Right kidney (tissue), 1 donor: Measurements from ENCODE around the gene CPEB2.

Experiments
- DNase-seq: peaks from one replicate; pipeline ENCODE4 v3.0.0-alpha.2; 2016

CPEB2 gene

DNA sequence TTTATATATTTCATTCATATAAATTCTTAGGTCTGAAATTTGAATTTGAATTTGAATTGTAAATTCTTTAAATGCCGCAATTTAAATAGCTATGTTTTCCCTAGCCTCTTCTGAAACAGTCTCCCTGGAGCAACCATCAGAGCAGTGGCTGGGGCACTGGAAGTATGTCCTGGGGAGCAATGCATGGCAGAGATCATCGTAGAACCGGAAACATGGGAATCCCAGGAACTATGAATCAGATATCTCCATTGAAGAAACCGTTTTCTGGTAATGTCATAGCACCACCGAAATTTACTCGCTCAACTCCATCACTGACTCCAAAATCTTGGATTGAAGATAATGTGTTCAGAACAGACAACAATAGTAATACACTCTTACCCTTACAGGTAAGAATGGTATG, 4.9 kb downstream of the CPEB2 start:
- DNase-seq: no peak

DNA sequence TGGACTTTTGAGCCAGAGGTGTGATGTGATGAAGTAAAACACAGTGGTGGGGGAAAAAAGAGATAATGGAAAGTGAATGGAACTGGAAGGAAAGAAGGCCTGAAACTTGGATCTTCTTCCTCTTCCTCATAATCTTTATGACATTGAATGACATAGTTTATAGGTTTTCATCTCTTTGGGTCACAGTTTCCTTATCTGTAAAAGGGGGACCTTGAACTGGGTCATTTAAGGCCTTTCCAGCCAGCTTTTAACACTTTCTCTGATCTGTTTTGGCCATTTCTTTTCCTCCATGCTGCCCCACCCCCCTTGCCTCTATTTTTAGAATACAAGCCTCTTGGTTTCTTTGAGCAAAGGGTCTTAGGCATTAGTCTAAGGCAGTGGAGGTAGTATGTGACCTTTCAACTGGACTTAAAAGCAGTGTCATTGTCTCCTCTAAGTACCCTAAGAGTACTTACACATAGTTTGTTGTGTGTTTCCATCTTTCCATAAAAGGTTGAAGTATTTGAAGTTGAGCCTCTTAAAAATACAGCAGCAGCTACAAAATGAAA, 7.8 kb downstream of the CPEB2 start:
- no peak for DNase-seq

DNA sequence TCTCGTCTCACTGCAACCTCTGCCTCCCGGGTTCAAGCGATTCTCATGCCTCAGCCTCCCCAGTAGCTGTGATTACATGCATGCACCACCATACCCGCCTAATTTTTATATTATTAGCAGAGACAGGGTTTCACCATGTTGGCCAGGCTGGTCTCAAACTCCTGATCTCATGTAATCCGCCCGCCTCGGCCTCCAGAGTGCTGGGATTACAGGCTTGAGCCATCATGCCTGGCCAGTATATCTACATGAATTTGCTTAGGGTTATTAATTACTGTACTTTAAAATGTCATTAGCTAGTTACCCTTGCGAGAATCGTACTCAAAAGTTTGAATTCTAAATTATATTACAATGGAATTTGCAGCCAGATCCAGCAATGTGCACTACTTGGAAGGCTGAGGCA, 8.9 kb downstream of the CPEB2 start:
- DNase-seq: no peak

DNA sequence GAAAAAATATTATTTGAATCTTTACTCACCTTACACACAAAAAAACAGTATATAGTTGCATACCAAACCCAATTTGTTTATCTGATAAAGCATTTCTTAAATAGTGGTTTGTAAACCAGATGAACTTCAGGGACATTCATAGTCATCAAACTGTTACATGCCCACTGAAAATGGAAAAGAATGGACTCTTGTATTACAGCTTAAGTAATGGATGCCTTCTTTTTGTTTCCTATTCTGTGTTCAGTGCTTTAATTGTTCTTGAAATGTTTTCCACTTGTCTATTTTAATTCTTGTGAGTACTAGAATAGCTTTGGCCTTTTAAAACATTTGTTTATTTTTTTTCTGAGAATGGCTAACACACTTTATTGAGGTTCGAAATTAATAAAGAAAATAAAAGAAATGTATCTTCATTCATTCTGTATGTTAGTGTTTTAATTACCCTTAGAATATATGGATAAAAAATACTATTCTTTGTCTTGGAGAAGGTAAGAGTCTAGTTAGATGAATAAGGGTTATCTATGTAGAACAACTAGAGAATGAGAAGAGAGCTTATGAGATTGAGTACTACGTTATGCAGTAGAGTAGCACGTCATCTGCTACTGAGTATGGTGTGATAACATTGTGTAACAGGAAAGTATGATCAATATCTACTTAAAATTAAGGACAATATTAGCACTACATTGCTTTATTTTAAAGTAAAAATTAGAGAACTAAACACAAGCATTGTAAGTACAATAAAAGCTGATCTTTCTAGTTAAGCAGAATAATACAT, 9.9 kb downstream of the CPEB2 start:
- DNase-seq: no peak

- DNase-seq: no peak
Measured at GRCh38 chr4:15013585-15013984, 11.3 kb downstream of the CPEB2 start.

- DNase-seq: no peak
Measured at GRCh38 chr4:15015170-15015569, 12.9 kb downstream of the CPEB2 start.

- DNase-seq: no peak
Measured at GRCh38 chr4:15018361-15018760, 16.1 kb downstream of the CPEB2 start.

DNA sequence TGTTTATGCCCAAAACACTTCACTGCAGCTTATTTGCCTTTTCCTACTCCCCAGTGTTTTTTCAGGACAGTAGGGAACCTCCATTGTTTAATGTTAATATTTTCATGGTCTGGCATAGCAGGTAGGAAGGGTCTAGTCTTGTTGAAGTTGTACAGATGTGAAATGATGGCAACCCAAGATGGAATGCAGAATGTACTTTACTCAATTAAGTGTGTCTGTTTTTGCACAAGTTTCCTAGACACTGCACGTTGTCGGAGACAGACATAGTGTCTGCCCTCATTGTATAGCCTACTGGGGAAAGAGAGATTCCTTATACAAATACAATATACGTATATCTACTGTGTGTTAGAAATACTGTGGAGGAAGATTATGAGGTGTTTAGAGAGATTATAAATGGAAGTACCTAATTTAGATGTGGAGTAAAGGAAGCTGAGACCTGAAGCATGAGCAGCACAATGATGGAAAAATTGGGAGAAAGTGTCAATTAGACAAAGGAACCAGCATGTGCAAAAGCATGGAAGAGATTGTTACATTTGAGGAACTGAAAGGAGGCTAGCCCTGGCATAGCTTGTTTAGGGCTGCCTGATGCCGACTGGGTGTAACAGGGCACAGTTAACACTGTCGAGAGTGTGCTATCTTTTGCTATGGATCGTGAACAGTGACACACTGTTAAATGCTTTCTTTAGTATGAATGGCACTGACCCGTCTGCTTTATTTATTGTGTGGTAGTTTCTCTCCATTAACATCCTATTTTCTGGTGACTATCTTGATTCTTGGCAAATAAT, 18.4 kb downstream of the CPEB2 start:
- DNase-seq: no peak

- DNase-seq: no peak
Measured at GRCh38 chr4:15021311-15021710, 19.0 kb downstream of the CPEB2 start.

DNA sequence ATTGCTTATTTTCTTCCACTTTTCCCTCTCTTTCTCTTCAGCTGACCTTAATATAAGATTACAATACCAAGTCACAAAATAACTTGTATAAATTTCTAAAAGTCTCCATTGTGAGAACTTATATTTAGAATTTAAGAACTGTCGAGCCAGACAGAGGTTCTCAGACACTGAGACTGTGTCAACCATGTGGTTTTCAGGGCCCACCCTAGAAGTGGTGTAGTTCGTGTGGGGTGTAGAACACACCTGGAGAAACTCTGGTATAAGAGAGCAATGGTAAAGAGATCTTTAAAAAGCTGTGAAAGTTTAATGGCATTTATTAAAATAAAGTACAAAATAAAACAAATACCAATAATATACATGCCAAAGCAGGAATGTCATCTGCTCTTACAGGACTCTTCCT, 19.7 kb downstream of the CPEB2 start:
- DNase-seq: no peak

GRCh38 chr4:15024386-15024785, 22.1 kb downstream of the CPEB2 start:
- DNase-seq: no peak

DNA sequence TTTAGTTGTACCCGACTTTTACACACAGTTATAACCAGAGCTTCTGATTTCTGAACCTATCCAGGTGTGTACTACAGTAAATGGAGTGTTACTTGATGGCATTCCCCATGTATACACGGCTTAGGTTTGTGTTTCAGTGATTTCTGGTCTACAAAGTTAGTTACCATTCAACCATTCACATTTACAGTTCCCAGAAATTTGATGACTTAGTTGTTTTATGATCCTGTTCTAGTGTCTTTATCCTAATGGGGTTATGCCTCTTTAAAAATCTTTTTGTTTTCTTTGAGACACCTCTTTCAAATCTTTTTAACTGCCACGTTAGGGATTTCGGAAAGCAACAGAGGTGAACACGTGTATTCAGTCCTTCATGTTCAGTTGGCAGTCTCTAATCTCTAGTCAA, 23.4 kb downstream of the CPEB2 start:
- no peak for DNase-seq

DNA sequence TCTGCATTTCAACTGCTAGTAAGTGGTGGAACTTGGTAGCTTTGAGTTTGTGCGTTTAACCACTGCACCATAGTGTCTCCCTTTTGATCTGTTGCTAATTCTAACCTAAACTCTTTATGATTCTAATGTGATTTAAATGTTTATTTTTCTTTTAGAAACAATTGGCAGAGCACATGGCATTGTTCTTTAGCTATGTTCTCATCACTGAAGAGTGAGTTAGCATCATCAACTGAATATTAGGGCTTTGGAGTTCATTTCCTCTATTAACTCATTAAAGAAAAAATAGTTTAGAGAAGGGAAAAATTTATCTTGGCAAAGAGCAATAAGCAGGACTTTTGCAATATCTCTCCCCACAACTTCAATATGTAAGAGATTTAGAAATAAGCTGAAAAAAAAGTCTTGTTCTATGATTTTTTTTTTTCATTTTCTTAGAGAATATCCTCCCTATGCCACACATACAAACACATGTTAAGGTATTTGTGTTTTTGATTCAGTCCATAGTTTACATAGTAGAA, 25.7 kb downstream of the CPEB2 start:
- no peak for DNase-seq

DNA sequence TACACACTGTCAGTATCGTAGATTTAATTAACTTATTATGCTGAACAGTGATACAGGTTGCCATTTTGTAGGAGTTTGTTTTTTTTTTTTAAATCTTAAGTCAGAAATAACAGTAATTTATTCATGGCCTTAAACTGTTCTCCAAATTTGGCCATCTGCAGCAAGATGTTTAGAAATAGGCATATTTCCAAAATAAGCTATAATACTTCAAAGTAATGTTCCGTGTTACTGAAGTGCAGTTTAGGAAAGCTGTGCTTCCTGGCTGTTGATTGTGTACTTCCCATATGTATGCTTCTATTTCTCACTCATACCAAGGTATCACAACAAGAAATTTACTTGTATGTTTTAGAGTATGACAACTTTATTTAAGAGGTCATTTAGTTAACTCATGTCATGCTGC, 28.9 kb downstream of the CPEB2 start:
- no peak for DNase-seq

GRCh38 chr4:15031993-15032675, 29.9 kb downstream of the CPEB2 start:
- DNase-seq: no peak

DNA sequence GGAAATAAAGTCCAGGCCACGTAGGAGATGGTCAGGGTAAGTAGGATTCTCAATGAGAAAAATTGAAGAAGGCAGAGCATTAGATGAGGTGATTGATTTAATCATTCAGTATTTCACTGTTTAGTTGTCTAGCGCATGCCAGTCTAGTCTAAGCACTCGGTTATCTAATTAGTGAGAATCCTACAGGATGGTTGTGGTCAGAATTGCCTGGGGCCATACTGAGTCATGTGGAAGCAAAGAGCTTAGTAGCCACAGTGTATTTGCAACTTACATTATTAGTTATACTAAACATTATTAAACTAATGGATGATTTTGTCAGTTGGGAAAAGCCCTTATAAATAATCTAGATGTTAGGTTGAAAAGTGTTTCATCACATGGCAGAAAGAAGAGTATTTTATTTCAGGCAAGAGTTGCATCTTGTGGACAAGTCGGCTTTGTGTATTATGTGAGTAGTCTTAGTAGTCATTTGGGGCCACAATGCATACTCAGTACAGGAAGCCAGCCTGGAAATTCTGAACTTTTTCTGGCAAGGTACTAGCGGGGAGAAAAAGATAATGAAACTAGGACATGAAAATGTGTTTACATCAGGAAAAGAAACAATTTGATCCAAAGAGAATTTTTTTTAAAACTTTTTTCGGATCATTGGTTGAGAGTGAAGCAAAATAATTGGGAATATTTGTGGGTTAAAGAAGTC, 31.9 kb downstream of the CPEB2 start:
- DNase-seq: no peak

DNA sequence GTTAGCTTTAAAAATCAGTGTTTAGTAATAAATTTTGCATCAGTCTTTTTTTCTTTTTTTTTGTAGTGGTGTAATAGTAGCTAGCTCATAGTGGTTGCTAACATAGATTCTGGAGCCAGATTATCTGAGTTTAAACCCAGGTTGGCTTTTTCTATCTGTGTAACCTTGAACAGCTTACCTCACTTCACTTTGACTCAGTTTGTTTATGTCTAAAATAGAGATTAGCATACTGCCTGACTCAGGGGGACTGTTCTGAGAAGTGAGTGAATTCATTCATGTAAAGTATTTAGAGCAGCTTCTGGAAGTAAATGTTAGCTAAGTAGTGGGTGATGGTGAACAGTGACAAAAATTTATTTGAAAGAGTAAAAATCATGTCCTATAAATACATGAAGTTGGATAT, 32.9 kb downstream of the CPEB2 start:
- DNase-seq: no peak

- no peak for DNase-seq
Measured at GRCh38 chr4:15037923-15038541, 35.8 kb downstream of the CPEB2 start.

- DNase-seq: no peak
Measured at GRCh38 chr4:15040916-15041463, 38.7 kb downstream of the CPEB2 start.

GRCh38 chr4:15042529-15043167, 40.4 kb downstream of the CPEB2 start:
- DNase-seq: no peak

- no peak for DNase-seq
Measured at GRCh38 chr4:15043226-15043625, 40.9 kb downstream of the CPEB2 start.
